HG03378 (cell line): ENCODE data around the gene LPAR3.
A peak's percentile ranks its signal among the peaks of the same experiment; 100 is the strongest.

Experiments
- ATAC-seq: cut with Tn5 transposase; IDR thresholded peaks from one replicate; pipeline ENCODE4 v1.9.1; 2021; ENCODE audit warnings: mild to moderate bottlenecking, moderate library complexity; ENCODE audit not compliant: unreplicated experiment

The LPAR3 gene

GRCh38 chr1:84780000-84780716 is 112.8 kb downstream of the LPAR3 start:
- ATAC-seq: no peak

- no peak for ATAC-seq
These were observed 116.4 kb downstream of the LPAR3 start for GRCh38 chr1:84776639-84777038.

DNA sequence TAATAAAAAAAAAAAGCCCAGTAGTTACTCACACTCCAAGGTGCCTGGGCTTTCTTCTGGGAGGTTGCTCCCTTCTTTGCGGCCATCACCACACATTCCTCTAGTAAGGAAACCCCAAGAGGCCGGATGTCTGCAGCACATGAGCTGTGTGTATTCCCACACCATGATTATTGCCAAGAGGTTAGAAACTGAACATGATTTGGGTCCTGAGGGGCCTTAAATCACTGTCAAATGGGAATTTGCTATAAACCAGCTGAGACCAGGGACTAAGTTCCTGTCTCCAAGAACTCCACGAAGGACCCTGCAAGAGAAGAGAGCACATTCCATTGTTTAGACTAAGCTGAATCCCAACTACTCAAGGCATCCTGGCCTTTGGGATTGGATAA is 117.5 kb downstream of the LPAR3 start:
- ATAC-seq: no peak

- no peak for ATAC-seq
These were observed 118.1 kb downstream of the LPAR3 start for GRCh38 chr1:84774669-84775534.

DNA sequence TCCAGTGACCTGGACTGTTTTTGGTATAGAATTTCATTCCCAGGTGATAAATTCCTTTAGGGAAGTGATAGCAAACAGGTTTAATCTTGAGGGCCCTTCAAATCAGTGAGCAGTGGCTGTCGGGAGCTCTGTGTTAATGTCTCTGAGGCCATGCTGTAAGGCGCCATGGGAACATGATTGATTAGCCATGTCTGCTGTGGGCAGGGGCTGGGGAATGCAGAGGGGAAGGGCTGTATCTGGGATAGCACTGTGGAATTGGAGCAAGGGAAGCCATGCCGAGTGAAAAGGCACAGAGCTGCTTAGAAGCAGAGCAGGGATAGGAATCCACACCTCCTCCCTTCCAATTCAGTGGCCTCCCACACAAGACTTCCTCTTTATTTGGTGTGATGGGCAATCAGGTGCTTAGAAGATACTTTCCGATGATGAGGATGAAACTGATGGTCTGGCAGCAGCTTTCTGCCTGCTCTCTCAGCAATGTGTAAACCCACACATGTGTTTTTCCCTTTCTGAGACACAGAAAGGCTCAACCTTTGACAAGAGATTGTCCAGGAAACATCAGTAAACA is 119.0 kb downstream of the LPAR3 start:
- ATAC-seq: no peak

DNA sequence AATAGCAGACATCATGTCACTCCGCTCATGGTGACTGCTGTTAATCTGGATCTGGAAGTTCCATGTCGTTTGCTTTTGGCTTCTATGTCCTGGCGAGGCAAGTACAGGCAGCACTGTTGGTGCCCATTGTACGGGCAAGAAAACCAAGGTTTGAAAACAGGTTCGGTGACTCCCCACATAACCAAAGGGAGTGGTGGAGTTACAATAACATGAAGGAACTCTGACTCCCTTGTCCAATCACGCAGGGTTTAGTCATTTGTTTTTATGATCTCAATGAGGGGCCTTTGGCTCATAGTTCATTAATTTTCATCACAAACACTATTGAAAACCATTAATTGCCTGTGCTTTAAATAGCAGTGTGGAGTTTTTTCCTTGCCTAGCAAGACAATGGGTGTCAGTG is 119.8 kb downstream of the LPAR3 start:
- no peak for ATAC-seq

- peak; percentile 79 for ATAC-seq
These were observed 120.5 kb downstream of the LPAR3 start for GRCh38 chr1:84772428-84772943.

DNA sequence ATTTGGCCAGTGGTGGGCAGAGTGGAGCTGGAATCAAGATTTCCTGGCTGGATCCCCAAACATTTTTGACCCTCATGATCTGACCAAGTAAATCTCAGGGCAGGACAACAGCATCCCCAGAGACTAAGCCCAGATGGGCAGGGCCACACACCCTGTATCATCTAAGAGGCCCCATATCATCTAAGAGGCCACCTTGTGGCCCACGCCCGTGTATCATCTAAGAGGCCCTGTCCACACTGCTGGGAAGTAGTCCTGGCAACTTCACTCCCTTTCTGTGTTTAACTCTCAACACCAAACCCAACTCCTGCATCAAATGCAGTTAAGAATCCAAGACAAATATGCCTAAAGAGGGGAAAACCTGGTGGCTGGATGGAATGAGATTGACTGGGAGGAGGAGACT is 121.1 kb downstream of the LPAR3 start:
- ATAC-seq: no peak

- ATAC-seq: no peak
These were observed 122.5 kb downstream of the LPAR3 start for GRCh38 chr1:84770481-84770880.

DNA sequence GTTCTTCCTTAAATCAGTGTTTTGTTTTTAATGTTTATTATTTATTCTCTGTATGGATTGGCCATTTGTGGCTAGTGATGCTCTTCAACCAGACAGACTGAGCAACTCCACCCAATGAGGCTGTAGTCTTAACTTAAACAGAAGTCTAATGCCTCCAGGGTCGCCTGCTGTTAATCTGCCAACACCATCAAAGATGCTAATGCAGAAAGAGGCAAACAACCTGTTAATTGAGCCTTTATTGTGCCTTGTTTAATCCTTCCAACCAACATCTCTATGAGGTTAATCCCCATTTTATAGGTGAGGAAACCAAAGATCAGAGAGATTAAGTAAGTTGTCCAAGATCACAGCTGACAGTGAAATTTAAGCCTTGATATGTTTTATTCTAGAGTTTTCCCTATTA is 123.4 kb downstream of the LPAR3 start:
- no peak for ATAC-seq

GRCh38 chr1:84768634-84769033 is 124.4 kb downstream of the LPAR3 start:
- no peak for ATAC-seq

DNA sequence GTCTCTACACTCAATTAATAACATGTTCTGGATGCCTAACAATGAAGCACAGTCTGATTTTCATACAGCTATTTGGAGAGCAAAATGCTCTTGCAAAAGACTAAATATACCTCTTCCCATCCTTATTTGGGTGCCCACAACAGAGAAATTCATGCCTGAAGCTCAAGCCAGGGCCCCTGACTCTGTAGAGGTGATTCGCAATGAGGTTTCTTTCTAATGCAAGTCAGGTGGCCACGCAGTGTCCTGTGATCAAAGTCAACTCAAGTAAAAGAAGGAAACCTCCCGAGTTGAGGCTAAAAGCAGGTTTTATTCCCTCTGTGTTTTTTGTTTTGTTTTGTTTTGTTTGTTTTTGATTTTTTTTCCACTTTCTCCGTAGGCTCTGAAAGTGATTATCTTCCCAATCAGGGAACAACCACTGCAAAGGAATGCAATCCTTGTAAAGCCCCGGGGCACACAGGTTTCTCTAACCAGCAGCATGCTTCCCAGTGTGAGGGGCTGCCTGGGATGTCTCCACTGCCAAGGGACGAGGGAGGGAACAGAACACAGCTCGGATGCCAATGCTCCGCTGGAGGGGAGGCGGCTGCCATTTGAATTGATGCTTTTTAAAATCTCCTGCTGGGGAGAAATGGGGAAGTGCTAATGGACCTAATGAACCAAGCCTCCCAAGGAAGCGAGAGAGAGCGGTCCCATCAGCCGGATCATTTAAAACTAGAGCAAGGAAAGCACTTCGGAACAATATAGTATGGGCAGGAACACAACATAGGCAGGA is 128.9 kb downstream of the LPAR3 start:
- no peak for ATAC-seq

DNA sequence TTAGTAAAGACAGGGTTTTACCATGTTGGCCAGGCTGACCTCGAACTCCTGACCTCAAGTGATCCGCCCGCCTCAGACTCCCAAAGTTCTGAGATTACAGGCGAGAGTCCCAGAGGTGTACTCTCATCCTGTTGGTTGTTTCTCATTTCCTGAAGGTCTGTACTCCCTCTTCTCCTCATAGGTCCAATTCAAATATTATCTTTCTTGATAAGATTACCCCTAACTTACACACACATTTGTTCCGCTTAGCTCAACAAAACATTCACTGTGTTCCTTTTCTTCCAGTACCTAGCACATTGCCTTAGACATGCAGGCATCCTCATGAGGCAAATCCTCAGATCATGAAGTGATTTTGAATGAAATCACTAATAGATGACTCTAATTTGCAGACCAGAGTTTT is 130.3 kb downstream of the LPAR3 start:
- ATAC-seq: no peak
